Choroid plexus epithelial cell (primary cell): ENCODE data around the gene HSCB.
A peak's percentile ranks its signal among the peaks of the same experiment; 100 is the strongest.

Experiments used
- DNase-seq: peaks from one replicate; pipeline ENCODE4 v3.0.0-alpha.2; 2010; ENCODE audit warnings: low read depth
- H3K4me3 ChIP-seq: 2 replicates; pipeline ENCODE4 v1.5.1; 2011; ENCODE audit warnings: low read depth, mild to moderate bottlenecking, control low read depth, low read length, moderate library complexity
- TF ChIP-seq, protein P1 (sequence below): conservative IDR thresholded peaks from 2 replicates; pipeline ENCODE4 v1.5.1; 2011; ENCODE audit warnings: low read depth, mild to moderate bottlenecking, control low read depth, inconsistent platforms, low read length, moderate library complexity

Gene HSCB

GRCh38 chr22:28711341-28711740 lies 30.5 kb upstream of the HSCB start:
- TF ChIP-seq, protein P1, sequence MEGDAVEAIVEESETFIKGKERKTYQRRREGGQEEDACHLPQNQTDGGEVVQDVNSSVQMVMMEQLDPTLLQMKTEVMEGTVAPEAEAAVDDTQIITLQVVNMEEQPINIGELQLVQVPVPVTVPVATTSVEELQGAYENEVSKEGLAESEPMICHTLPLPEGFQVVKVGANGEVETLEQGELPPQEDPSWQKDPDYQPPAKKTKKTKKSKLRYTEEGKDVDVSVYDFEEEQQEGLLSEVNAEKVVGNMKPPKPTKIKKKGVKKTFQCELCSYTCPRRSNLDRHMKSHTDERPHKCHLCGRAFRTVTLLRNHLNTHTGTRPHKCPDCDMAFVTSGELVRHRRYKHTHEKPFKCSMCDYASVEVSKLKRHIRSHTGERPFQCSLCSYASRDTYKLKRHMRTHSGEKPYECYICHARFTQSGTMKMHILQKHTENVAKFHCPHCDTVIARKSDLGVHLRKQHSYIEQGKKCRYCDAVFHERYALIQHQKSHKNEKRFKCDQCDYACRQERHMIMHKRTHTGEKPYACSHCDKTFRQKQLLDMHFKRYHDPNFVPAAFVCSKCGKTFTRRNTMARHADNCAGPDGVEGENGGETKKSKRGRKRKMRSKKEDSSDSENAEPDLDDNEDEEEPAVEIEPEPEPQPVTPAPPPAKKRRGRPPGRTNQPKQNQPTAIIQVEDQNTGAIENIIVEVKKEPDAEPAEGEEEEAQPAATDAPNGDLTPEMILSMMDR = no peak
- no peak for DNase-seq
- no peak overlapping the region for H3K4me3 ChIP-seq

GRCh38 chr22:28711820-28712777 lies 29.7 kb upstream of the HSCB start:
- peak overlapping the region; percentile 1 for H3K4me3 ChIP-seq
- DNase-seq = peak; percentile 96
- TF ChIP-seq, protein P1 = peak; percentile 42

DNA sequence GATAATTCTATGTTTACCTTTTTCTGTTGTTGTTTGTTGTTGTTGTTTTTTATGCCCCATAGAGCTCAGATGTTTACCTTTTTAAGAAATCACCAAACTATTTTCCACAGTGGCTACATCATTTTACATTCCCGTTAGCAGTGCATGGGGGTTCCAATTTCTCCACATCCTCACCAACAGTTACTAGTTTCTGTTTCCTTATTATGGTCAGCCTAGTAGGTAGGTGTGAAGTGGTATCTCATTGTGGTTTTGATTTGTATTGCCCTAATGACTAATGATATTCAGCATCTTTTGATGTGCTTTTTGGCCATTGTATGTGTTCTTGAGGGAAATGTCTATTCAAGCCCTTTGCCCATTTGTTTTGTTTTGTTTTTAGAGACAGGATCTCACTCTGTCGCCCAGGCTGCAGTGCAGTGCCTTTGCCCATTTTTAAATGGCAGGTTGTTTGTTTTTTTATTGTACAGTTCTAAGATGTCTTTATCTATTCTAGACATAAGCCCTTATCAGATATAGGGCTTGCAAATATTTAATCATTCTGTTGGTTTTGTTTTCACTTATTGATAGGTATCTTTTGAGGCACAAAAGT lies 27.7 kb upstream of the HSCB start:
- no peak overlapping the region for H3K4me3 ChIP-seq
- TF ChIP-seq, protein P1 = no peak
- DNase-seq = no peak

GRCh38 chr22:28715611-28716010 lies 26.2 kb upstream of the HSCB start:
- no peak for DNase-seq
- TF ChIP-seq, protein P1 = no peak
- no peak overlapping the region for H3K4me3 ChIP-seq

DNA sequence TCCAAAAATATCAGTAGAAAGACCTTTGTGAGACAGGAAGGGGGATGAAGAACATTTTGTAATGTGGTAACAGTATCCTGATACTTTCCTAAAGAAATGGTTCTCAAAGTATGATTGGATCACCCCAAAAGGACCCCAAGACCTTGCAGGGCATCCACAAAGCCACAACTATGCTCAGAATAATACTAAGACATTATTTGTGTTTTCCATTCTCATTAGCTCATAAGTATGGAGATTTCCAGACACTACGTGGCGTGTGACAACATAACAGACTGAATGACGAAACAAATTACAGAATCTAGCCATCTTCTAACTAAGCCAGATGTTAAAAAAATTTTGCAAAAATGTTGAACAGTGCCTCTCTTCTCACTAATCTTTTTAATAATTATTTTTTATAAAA lies 25.2 kb upstream of the HSCB start:
- DNase-seq = peak; percentile 88
- H3K4me3 ChIP-seq = no peak overlapping the region
- TF ChIP-seq, protein P1 = no peak

GRCh38 chr22:28718044-28718443 lies 23.8 kb upstream of the HSCB start:
- TF ChIP-seq, protein P1 = no peak
- no peak for DNase-seq
- H3K4me3 ChIP-seq = no peak overlapping the region
